HG02852 (cell line): ENCODE results near the gene PKP4.

Experiments
- ATAC-seq: cut with Tn5 transposase; IDR thresholded peaks from one replicate; pipeline ENCODE4 v1.9.1; 2021; ENCODE audit warnings: mild to moderate bottlenecking, moderate library complexity; ENCODE audit not compliant: unreplicated experiment

The PKP4 gene

GRCh38 chr2:158644139-158644538, 187.4 kb downstream of the PKP4 start:
- no peak for ATAC-seq

GRCh38 chr2:158645299-158645698, 188.5 kb downstream of the PKP4 start:
- ATAC-seq, result no peak

GRCh38 chr2:158647436-158648231, 190.9 kb downstream of the PKP4 start:
- ATAC-seq, result no peak

GRCh38 chr2:158649846-158650245, 193.1 kb downstream of the PKP4 start:
- no peak for ATAC-seq

GRCh38 chr2:158650646-158651357, 194.1 kb downstream of the PKP4 start:
- ATAC-seq, result no peak

GRCh38 chr2:158651358-158652057, 194.8 kb downstream of the PKP4 start:
- no peak for ATAC-seq

GRCh38 chr2:158655628-158656027, 198.9 kb downstream of the PKP4 start:
- no peak for ATAC-seq

GRCh38 chr2:158656492-158657229, 199.9 kb downstream of the PKP4 start:
- no peak for ATAC-seq

GRCh38 chr2:158658396-158658795, 201.6 kb downstream of the PKP4 start:
- ATAC-seq, result no peak

GRCh38 chr2:158659483-158659882, 202.7 kb downstream of the PKP4 start:
- no peak for ATAC-seq

- no peak for ATAC-seq
Observed at GRCh38 chr2:158661231-158661630, 204.5 kb downstream of the PKP4 start.

GRCh38 chr2:158662421-158662820, 205.7 kb downstream of the PKP4 start:
- ATAC-seq, result no peak

GRCh38 chr2:158663796-158664195, 207.0 kb downstream of the PKP4 start:
- ATAC-seq, result no peak

GRCh38 chr2:158664987-158665386, 208.2 kb downstream of the PKP4 start:
- no peak for ATAC-seq

GRCh38 chr2:158665536-158666302, 209.0 kb downstream of the PKP4 start:
- ATAC-seq, result no peak

GRCh38 chr2:158666969-158667368, 210.2 kb downstream of the PKP4 start:
- no peak for ATAC-seq

GRCh38 chr2:158667586-158667985, 210.8 kb downstream of the PKP4 start:
- ATAC-seq, result no peak

GRCh38 chr2:158668001-158668765, 211.4 kb downstream of the PKP4 start:
- ATAC-seq, result no peak

- no peak for ATAC-seq
Observed at GRCh38 chr2:158670292-158670691, 213.5 kb downstream of the PKP4 start.
